Parathyroid adenoma (tissue), 2 donors: ENCODE data around the gene MRPL17.

Source experiments
- H2AFZ ChIP-seq: fragments of 300-600 bp; sonication (generic); one replicate; pipeline ENCODE4 v1.7.0; 2017; ENCODE audit warnings: antibody characterized with exemption, mild to moderate bottlenecking
- H3K27ac ChIP-seq: fragments of 300-600 bp; sonication (generic); one replicate; pipeline ENCODE4 v1.7.0; 2017
- H3K27me3 ChIP-seq: fragments of 300-600 bp; sonication (generic); one replicate; pipeline ENCODE4 v1.7.0; 2017; ENCODE audit warnings: low read length; ENCODE audit not compliant: control insufficient read depth, insufficient read depth
- H3K36me3 ChIP-seq: fragments of 300-600 bp; sonication (generic); one replicate; pipeline ENCODE4 v1.7.0; 2017; ENCODE audit warnings: low read length; ENCODE audit not compliant: control insufficient read depth, insufficient read depth
- H3K4me1 ChIP-seq: fragments of 300-600 bp; sonication (generic); one replicate; pipeline ENCODE4 v1.7.0; 2017; ENCODE audit warnings: control low read depth
- H3K4me2 ChIP-seq: fragments of 300-600 bp; sonication (generic); one replicate; pipeline ENCODE4 v1.7.0; 2017; ENCODE audit warnings: low read length
- H3K4me3 ChIP-seq: fragments of 300-600 bp; sonication (generic); one replicate; pipeline ENCODE4 v1.7.0; 2017; ENCODE audit warnings: low read depth, low read length
- H3K79me2 ChIP-seq: fragments of 300-600 bp; sonication (generic); one replicate; pipeline ENCODE4 v1.7.0; 2017; ENCODE audit warnings: control low read depth
- H3K9ac ChIP-seq: fragments of 300-600 bp; sonication (generic); one replicate; pipeline ENCODE4 v1.7.0; 2017; ENCODE audit warnings: mild to moderate bottlenecking
- H3K9me3 ChIP-seq: fragments of 300-600 bp; sonication (generic); one replicate; pipeline ENCODE4 v1.7.0; 2017; ENCODE audit warnings: low read length; ENCODE audit not compliant: control insufficient read depth
- TF ChIP-seq, protein P1 (sequence below): fragments of 300-600 bp; sonication (generic); IDR thresholded peaks from one replicate; pipeline ENCODE4 v1.7.0; 2017; ENCODE audit warnings: antibody characterized with exemption, mild to moderate bottlenecking
- donor health status: primary hyperparathyroidism.

The MRPL17 gene

DNA sequence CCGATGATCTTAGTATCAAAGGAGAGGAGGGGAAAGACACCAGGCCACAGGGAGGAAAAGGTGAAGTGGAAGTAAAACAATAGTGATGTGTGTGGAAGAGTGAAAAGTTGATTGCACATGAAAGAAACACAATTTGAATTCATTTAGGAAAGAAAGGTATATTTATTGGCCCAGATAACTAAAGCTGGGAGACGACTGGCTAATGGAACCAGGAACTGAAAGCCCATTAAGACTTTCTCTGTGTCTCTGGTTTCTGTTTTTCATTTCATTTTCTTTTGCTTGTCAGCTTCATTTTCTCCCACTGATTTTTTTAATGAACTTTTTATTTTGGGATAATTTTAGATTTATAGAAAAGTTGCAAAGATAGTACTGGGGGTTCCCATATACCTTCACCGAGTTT is 22.4 kb downstream of the MRPL17 start:
- Histone ChIP-seq H3K79me2 (no peaks in the 10 kb centered on the region), H3K4me3 (no peak overlapping the region), H2AFZ (no peak overlapping the region), H3K4me1 (no peaks in the 10 kb centered on the region), H3K9ac (no peak overlapping the region), H3K4me2 (no peak overlapping the region), H3K36me3 (no peaks in the 10 kb centered on the region), H3K9me3 (no peaks in the 10 kb centered on the region), H3K27ac (no peak overlapping the region), H3K27me3 (no peaks in the 10 kb centered on the region)
- TF ChIP-seq, protein P1, sequence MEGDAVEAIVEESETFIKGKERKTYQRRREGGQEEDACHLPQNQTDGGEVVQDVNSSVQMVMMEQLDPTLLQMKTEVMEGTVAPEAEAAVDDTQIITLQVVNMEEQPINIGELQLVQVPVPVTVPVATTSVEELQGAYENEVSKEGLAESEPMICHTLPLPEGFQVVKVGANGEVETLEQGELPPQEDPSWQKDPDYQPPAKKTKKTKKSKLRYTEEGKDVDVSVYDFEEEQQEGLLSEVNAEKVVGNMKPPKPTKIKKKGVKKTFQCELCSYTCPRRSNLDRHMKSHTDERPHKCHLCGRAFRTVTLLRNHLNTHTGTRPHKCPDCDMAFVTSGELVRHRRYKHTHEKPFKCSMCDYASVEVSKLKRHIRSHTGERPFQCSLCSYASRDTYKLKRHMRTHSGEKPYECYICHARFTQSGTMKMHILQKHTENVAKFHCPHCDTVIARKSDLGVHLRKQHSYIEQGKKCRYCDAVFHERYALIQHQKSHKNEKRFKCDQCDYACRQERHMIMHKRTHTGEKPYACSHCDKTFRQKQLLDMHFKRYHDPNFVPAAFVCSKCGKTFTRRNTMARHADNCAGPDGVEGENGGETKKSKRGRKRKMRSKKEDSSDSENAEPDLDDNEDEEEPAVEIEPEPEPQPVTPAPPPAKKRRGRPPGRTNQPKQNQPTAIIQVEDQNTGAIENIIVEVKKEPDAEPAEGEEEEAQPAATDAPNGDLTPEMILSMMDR, result no peak

GRCh38 chr11:6658647-6659046 is 24.5 kb downstream of the MRPL17 start:
- no peak overlapping the region for H3K4me2 ChIP-seq
- no peaks in the 10 kb centered on the region for H3K9me3 ChIP-seq
- H3K79me2 ChIP-seq, result no peaks in the 10 kb centered on the region
- H3K27ac ChIP-seq, result no peak overlapping the region
- H2AFZ ChIP-seq, result no peak overlapping the region
- no peak overlapping the region for H3K4me3 ChIP-seq
- no peaks in the 10 kb centered on the region for H3K36me3 ChIP-seq
- TF ChIP-seq, protein P1, result no peak
- no peak overlapping the region for H3K9ac ChIP-seq
- H3K27me3 ChIP-seq, result no peaks in the 10 kb centered on the region
- H3K4me1 ChIP-seq, result no peaks in the 10 kb centered on the region

- H3K9ac ChIP-seq, result no peak overlapping the region
- H3K4me3 ChIP-seq, result no peak overlapping the region
- no peaks in the 10 kb centered on the region for H3K27me3 ChIP-seq
- no peaks in the 10 kb centered on the region for H3K4me1 ChIP-seq
- no peak overlapping the region for H3K4me2 ChIP-seq
- no peak overlapping the region for H3K27ac ChIP-seq
- no peak overlapping the region for H2AFZ ChIP-seq
- no peaks in the 10 kb centered on the region for H3K79me2 ChIP-seq
- H3K36me3 ChIP-seq, result no peaks in the 10 kb centered on the region
- H3K9me3 ChIP-seq, result no peaks in the 10 kb centered on the region
- TF ChIP-seq, protein P1, result no peak
Observed at GRCh38 chr11:6657346-6657745, 25.8 kb downstream of the MRPL17 start.

- Histone ChIP-seq H2AFZ (no peak overlapping the region), H3K27me3 (no peaks in the 10 kb centered on the region), H3K27ac (no peak overlapping the region), H3K9me3 (no peaks in the 10 kb centered on the region), H3K4me2 (no peak overlapping the region), H3K9ac (no peak overlapping the region), H3K4me3 (no peak overlapping the region), H3K36me3 (no peaks in the 10 kb centered on the region), H3K4me1 (no peaks in the 10 kb centered on the region), H3K79me2 (no peaks in the 10 kb centered on the region)
- TF ChIP-seq, protein P1, result no peak
Observed at GRCh38 chr11:6656936-6657335, 26.2 kb downstream of the MRPL17 start.

DNA sequence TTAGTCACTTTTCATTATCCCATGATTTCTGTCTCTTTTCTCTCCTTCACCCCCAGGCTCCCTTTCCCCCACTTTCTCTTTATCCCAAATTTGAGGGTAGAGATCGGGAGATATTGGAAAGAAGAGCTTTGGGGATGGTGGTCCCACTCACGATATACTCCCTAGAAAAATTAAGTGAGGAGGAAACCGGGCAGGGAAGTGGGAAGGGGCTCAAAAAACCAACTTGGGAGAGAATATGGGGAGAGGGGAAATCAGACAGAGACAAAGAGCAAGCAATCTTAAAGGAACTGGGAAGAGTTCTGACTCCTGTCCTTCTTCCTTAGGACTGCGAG is 26.6 kb downstream of the MRPL17 start:
- no peak overlapping the region for H3K4me3 ChIP-seq
- no peaks in the 10 kb centered on the region for H3K4me1 ChIP-seq
- TF ChIP-seq, protein P1, result no peak
- no peaks in the 10 kb centered on the region for H3K79me2 ChIP-seq
- H3K9ac ChIP-seq, result no peak overlapping the region
- H3K36me3 ChIP-seq, result no peaks in the 10 kb centered on the region
- H3K27ac ChIP-seq, result no peak overlapping the region
- H3K9me3 ChIP-seq, result no peaks in the 10 kb centered on the region
- H2AFZ ChIP-seq, result no peak overlapping the region
- no peak overlapping the region for H3K4me2 ChIP-seq
- H3K27me3 ChIP-seq, result no peaks in the 10 kb centered on the region
